ENCODE data around the gene SLC25A34. TPM values are rescaled to one million over a fixed set of nuclear protein-coding genes. Genes with fewer than 3 reads are reported as not detected.

SLC25A34 gene
- polyA plus RNA-seq, 12 donors, result 2.8 to 7.8 (median 4.4) TPM; not detected in 2

- no peak for DNase-seq
These were observed 23.9 kb upstream of the SLC25A34 start for GRCh38 chr1:15712168-15712567.

GRCh38 chr1:15714406-15715136, 21.5 kb upstream of the SLC25A34 start:
- DNase-seq, result peak; percentile 41

GRCh38 chr1:15717418-15718125, 18.5 kb upstream of the SLC25A34 start:
- DNase-seq, result no peak

- DNase-seq, result no peak
These were observed 17.9 kb upstream of the SLC25A34 start for GRCh38 chr1:15718199-15718601.

- DNase-seq, result no peak
These were observed 16.5 kb upstream of the SLC25A34 start for GRCh38 chr1:15719381-15720120.

- no peak for DNase-seq
These were observed 15.2 kb upstream of the SLC25A34 start for GRCh38 chr1:15720861-15721260.

GRCh38 chr1:15722411-15722810, 13.6 kb upstream of the SLC25A34 start:
- DNase-seq, result no peak

GRCh38 chr1:15722836-15723532, 13.1 kb upstream of the SLC25A34 start:
- DNase-seq, result no peak

GRCh38 chr1:15723631-15724246, 12.3 kb upstream of the SLC25A34 start:
- DNase-seq, result no peak

- no peak for DNase-seq
These were observed 10.8 kb upstream of the SLC25A34 start for GRCh38 chr1:15724949-15725880.

GRCh38 chr1:15726508-15726907, 9.6 kb upstream of the SLC25A34 start:
- DNase-seq, result no peak

GRCh38 chr1:15727021-15727420, 9.0 kb upstream of the SLC25A34 start:
- no peak for DNase-seq

- DNase-seq, result no peak
These were observed 8.6 kb upstream of the SLC25A34 start for GRCh38 chr1:15727424-15727823.

GRCh38 chr1:15727866-15728534, 8.1 kb upstream of the SLC25A34 start:
- no peak for DNase-seq

GRCh38 chr1:15728937-15729657, 7.0 kb upstream of the SLC25A34 start:
- DNase-seq, result no peak

- DNase-seq, result no peak
These were observed 5.6 kb upstream of the SLC25A34 start for GRCh38 chr1:15730423-15730822.

GRCh38 chr1:15730936-15731335, 5.1 kb upstream of the SLC25A34 start:
- DNase-seq, result no peak

- DNase-seq, result no peak
These were observed 4.0 kb upstream of the SLC25A34 start for GRCh38 chr1:15731735-15732685.
